GM21576 (cell line): ENCODE results near the gene HSPD1.

ENCODE experiments used
- ATAC-seq: cut with Tn5 transposase; IDR thresholded peaks from one replicate; pipeline ENCODE4 v1.9.1; 2021; ENCODE audit warnings: mild to moderate bottlenecking, moderate library complexity; ENCODE audit not compliant: unreplicated experiment

Gene HSPD1

DNA sequence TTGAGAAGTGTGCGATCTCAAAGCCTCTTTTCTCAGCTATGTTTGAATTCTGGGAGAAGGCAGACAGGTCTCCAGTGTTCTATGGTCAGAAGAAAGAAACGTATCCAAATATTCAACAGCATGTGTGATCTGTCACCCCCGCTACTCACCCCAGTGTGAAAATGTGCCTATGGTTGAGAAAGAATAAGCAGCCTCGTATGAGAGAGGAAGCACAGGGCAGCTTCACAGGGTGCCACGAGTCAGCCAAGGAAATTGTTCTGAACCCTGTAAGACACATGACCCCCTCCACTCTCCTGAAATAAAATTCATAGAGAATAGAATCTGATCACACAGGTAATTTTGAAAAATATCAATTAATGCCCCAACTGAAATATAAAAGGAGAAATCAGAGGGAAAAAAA lies 56.8 kb downstream of the HSPD1 start:
- ATAC-seq, result no peak

DNA sequence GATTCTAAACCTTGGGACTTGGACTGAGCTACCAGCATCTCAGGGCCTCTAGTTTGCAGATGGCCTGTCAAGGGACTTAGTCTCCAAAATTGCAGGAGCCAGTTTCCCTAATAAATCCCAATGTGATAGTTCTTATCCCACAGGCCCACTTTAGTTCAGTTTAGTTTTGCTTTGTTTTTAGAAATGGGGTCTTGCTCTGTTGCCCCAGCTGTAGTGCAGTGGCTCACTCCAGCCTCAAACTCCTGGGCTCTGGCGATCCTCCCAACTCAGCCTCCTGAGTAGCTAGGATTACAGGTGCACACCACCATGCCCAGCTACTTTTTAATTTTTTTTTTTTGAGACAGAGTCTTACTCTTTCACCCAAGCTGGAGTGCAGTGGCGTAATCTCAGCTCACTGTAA lies 62.3 kb downstream of the HSPD1 start:
- no peak for ATAC-seq
